Sigmoid colon (tissue), 7 donors: ENCODE results near the gene UBLCP1. TPM values are rescaled to one million over a fixed set of nuclear protein-coding genes. Genes with fewer than 3 reads are reported as not detected.

Source experiments
- DNase-seq: peaks from one replicate; pipeline ENCODE4 v3.0.0-alpha.2; 2019
- H3K27ac ChIP-seq, 4 donors: fragments of 200-600 bp; sonication (generic); one replicate each; pipeline ENCODE4 v1.5.1; 2016 to 2019; ENCODE audit warnings: mild to moderate bottlenecking in 1 of 4
- H3K27me3 ChIP-seq, 3 donors: fragments of 200-600 bp; sonication (generic); one replicate each; pipeline ENCODE4 v1.5.1; 2019; ENCODE audit warnings: mild to moderate bottlenecking in 1 of 3
- H3K36me3 ChIP-seq, 4 donors: fragments of 200-600 bp; sonication (generic); one replicate each; pipeline ENCODE4 v1.5.1; 2016 to 2019
- H3K4me1 ChIP-seq, 4 donors: fragments of 200-600 bp; sonication (generic); one replicate each; pipeline ENCODE4 v1.5.1; 2017 to 2019
- H3K4me3 ChIP-seq, 4 donors: fragments of 200-600 bp; sonication (generic); one replicate each; pipeline ENCODE4 v1.5.1; 2017 to 2019; ENCODE audit warnings: mild to moderate bottlenecking in 2 of 4, moderate library complexity in 1 of 4
- H3K9me3 ChIP-seq, 4 donors: fragments of 200-600 bp in 3 of 4; sonication (generic) in 3 of 4; one replicate each; pipeline versions ENCODE4 v1.5.1 to v1.6.1; 2013 to 2019
- CTCF ChIP-seq, 4 experiments: fragments of 450-650 bp in 3 of 4; fragments of 200-600 bp in 1 of 4; IDR thresholded peaks; one replicate each; pipeline ENCODE4 v1.5.1; 2016 to 2019; ENCODE audit warnings: antibody characterized with exemption in 4 of 4, mild to moderate bottlenecking in 3 of 4, moderate library complexity in 2 of 4
- EP300 ChIP-seq, 4 donors: sonication (generic); formaldehyde crosslinking; IDR thresholded peaks; one replicate each; pipeline ENCODE4 v1.6.1; 2017; ENCODE audit warnings: antibody characterized with exemption in 4 of 4
- POLR2A ChIP-seq, 2 donors: fragments of 450-650 bp; IDR thresholded peaks; one replicate each; pipeline ENCODE4 v1.6.1; 2016; ENCODE audit warnings: antibody characterized with exemption in 2 of 2, mild to moderate bottlenecking in 2 of 2, moderate library complexity in 2 of 2
- POLR2AphosphoS5 ChIP-seq, 4 donors: sonication (generic); formaldehyde crosslinking; IDR thresholded peaks; one replicate each; pipeline ENCODE4 v1.6.1; 2017; ENCODE audit warnings: antibody characterized with exemption in 4 of 4
- WGBS, 2 donors: extraction: QIAGEN DNeasy Blood & Tissue Kit; methylation state at CpG; one replicate each; pipeline ENCODE4 v1.1.7; 2013; 5-methylcytosine and 5-hydroxymethylcytosine counted together
- intact Hi-C: fragments of 100-400 bp; cut with DNase I; formaldehyde crosslinking; loops from one replicate; pipeline ENCODE4 v1.15.1; 2023
- polyA plus RNA-seq, 3 donors: library from polyadenylated mRNA; stranded (reverse); fragments of 200-250 nt; gene quantifications; one replicate each; pipeline ENCODE4 v1.2.3, GENCODE V29; 2013
- total RNA-seq, 4 donors: library from RNA; depleted of rRNA; stranded (reverse); fragments of >200 nt; gene quantifications; one replicate each; pipeline ENCODE4 v1.1.0, GENCODE V29; 2016
- donor health status: healthy with polysubstance abuse.
- donor health status: Bipolar disorder and iron deficiency.
- donor health status: healthy.

UBLCP1 gene
- total and polyA plus RNA-seq, 7 donors: 15.0 to 29.6 (median 18.7) TPM

- peaks cover 0 to 9% (median 0%) of the 10 kb centered on the region in 3 donors for H3K27me3 ChIP-seq
- H3K9me3 ChIP-seq: no peaks in the 10 kb centered on the region
- H3K36me3 ChIP-seq: no peaks in the 10 kb centered on the region
- H3K27ac ChIP-seq: no peak overlapping the region
- no peak overlapping the region for H3K4me3 ChIP-seq
- no peaks in the 10 kb centered on the region for H3K4me1 ChIP-seq
- DNase-seq: no peak
- intact Hi-C loops: no loop called here
- TF ChIP-seq CTCF (IDR thresholded peaks at IDR 0.05): no peak
- no peak for TF ChIP-seq POLR2AphosphoS5 (IDR thresholded peaks at IDR 0.05)
- TF ChIP-seq EP300 (IDR thresholded peaks at IDR 0.05): no peak
- TF ChIP-seq POLR2A (IDR thresholded peaks at IDR 0.05): no peak
Measured at GRCh38 chr5:159244890-159245289, 18.2 kb upstream of the UBLCP1 start.

GRCh38 chr5:159249158-159249557 lies 13.9 kb upstream of the UBLCP1 start:
- no peak overlapping the region for H3K4me3 ChIP-seq
- DNase-seq: no peak
- no peaks in the 10 kb centered on the region for H3K36me3 ChIP-seq
- intact Hi-C loops: no loop called here
- peaks cover 0 to 9% (median 0%) of the 10 kb centered on the region in 3 donors for H3K27me3 ChIP-seq
- H3K27ac ChIP-seq: no peak overlapping the region
- no peaks in the 10 kb centered on the region for H3K4me1 ChIP-seq
- TF ChIP-seq POLR2A (IDR thresholded peaks at IDR 0.05) (no peak), CTCF (IDR thresholded peaks at IDR 0.05) (no peak), EP300 (IDR thresholded peaks at IDR 0.05) (no peak), POLR2AphosphoS5 (IDR thresholded peaks at IDR 0.05) (no peak)
- H3K9me3 ChIP-seq: no peaks in the 10 kb centered on the region
- WGBS, 2 donors: 66 to 82% methylated on average over 2 of the region's 2 CpGs

GRCh38 chr5:159252195-159252594 lies 10.9 kb upstream of the UBLCP1 start:
- 52 to 93% methylated on average over 1 of the region's 1 CpG for WGBS, 2 donors
- intact Hi-C loops: no loop called here
- TF ChIP-seq POLR2AphosphoS5 (IDR thresholded peaks at IDR 0.05) (no peak), EP300 (IDR thresholded peaks at IDR 0.05) (no peak), CTCF (IDR thresholded peaks at IDR 0.05) (no peak), POLR2A (IDR thresholded peaks at IDR 0.05) (no peak)
- Histone ChIP-seq H3K9me3 (no peaks in the 10 kb centered on the region), H3K4me1 (no peaks in the 10 kb centered on the region), H3K4me3 (no peak overlapping the region), H3K36me3 (no peaks in the 10 kb centered on the region), H3K27me3 (peaks cover 0 to 17% (median 0%) of the 10 kb centered on the region in 3 donors), H3K27ac (no peak overlapping the region)
- no peak for DNase-seq

- H3K36me3 ChIP-seq: no peaks in the 10 kb centered on the region
- TF ChIP-seq POLR2A (IDR thresholded peaks at IDR 0.05) (no peak), EP300 (IDR thresholded peaks at IDR 0.05) (no peak), POLR2AphosphoS5 (IDR thresholded peaks at IDR 0.05) (no peak), CTCF (IDR thresholded peaks at IDR 0.05) (no peak)
- H3K4me3 ChIP-seq: no peak overlapping the region
- H3K4me1 ChIP-seq: peaks cover 0 to under 1% (median 0%) of the 10 kb centered on the region in 4 donors
- peaks cover 0 to 10% (median 0%) of the 10 kb centered on the region in 3 donors for H3K27me3 ChIP-seq
- no peaks in the 10 kb centered on the region for H3K9me3 ChIP-seq
- H3K27ac ChIP-seq: no peak overlapping the region
- no peak for DNase-seq
- intact Hi-C loops: no loop called here
Measured at GRCh38 chr5:159257007-159257406, 6.1 kb upstream of the UBLCP1 start.

- DNase-seq: no peak
- intact Hi-C loops: no loop called here
- Histone ChIP-seq H3K9me3 (no peaks in the 10 kb centered on the region), H3K4me3 (no peak overlapping the region), H3K4me1 (peaks cover 0 to 7% (median 6%) of the 10 kb centered on the region in 4 donors), H3K27me3 (peaks cover 0 to 10% (median 0%) of the 10 kb centered on the region in 3 donors), H3K36me3 (no peaks in the 10 kb centered on the region), H3K27ac (no peak overlapping the region)
- TF ChIP-seq POLR2AphosphoS5 (IDR thresholded peaks at IDR 0.05): no peak
- TF ChIP-seq CTCF (IDR thresholded peaks at IDR 0.05): peak in 1 of 4 experiments; percentile 14
- no peak for TF ChIP-seq POLR2A (IDR thresholded peaks at IDR 0.05)
- 77 to 84% methylated on average over 6 of the region's 6 CpGs for WGBS, 2 donors
Measured at GRCh38 chr5:159257629-159258283, 5.3 kb upstream of the UBLCP1 start.
